Measurements from ENCODE around the gene RUNX2.

DNA sequence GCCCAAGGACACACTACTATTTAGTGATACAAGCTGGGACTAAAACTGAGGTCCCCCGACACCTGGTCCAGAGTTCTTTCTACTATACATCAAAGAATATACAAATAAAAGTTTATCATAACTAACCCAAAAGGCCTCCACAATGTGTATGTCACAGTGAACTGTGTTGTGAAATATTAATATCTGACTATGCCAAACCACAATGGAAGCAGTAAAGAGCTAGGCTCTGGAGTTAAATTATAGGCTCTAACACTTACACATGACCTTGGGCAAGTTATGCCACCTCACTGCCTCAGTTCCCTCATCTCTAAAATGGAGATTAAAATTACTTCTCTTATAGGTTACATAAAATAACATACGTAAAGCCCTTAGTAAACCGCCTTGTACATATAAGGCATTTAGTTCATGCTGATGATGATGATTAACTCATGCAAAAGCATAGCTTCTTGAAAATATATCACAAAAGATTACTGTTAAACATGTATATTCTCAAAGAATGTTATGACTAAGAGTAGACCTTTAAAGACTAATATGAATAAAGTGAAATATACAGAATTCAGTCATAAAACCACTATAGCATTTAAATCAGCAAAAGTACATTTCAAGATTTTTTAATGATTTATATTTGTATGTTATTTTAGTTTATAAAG lies 43.9 kb downstream of the RUNX2 start:
- TF ChIP-seq, protein P1, sequence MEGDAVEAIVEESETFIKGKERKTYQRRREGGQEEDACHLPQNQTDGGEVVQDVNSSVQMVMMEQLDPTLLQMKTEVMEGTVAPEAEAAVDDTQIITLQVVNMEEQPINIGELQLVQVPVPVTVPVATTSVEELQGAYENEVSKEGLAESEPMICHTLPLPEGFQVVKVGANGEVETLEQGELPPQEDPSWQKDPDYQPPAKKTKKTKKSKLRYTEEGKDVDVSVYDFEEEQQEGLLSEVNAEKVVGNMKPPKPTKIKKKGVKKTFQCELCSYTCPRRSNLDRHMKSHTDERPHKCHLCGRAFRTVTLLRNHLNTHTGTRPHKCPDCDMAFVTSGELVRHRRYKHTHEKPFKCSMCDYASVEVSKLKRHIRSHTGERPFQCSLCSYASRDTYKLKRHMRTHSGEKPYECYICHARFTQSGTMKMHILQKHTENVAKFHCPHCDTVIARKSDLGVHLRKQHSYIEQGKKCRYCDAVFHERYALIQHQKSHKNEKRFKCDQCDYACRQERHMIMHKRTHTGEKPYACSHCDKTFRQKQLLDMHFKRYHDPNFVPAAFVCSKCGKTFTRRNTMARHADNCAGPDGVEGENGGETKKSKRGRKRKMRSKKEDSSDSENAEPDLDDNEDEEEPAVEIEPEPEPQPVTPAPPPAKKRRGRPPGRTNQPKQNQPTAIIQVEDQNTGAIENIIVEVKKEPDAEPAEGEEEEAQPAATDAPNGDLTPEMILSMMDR (IDR thresholded peaks at IDR 0.05) = no peak
- TF ChIP-seq EZH2 (IDR thresholded peaks at IDR 0.05; ENCODE audit: borderline replicate concordance, insufficient read depth, low read depth, low read length, poor library complexity, severe bottlenecking) = no peak
